Stimulated activated CD4-positive, alpha-beta T cell treated with anti-CD3 and anti-CD28 coated beads, Interleukin-4, amount 100 ng/mL, for 48 hours (primary cell): ENCODE results near the gene S100A9.
"Not testable (repeated sequence)": the region's sequence is repeated elsewhere in the genome, so short reads cannot be mapped to it uniquely, and the experiment has no call there.

Experiments
- DNase-seq, 2 donors: peaks; one replicate each; pipeline ENCODE4 v3.0.0-alpha.2; 2020; ENCODE audit warnings: low read depth in 2 of 2

Gene S100A9

DNA sequence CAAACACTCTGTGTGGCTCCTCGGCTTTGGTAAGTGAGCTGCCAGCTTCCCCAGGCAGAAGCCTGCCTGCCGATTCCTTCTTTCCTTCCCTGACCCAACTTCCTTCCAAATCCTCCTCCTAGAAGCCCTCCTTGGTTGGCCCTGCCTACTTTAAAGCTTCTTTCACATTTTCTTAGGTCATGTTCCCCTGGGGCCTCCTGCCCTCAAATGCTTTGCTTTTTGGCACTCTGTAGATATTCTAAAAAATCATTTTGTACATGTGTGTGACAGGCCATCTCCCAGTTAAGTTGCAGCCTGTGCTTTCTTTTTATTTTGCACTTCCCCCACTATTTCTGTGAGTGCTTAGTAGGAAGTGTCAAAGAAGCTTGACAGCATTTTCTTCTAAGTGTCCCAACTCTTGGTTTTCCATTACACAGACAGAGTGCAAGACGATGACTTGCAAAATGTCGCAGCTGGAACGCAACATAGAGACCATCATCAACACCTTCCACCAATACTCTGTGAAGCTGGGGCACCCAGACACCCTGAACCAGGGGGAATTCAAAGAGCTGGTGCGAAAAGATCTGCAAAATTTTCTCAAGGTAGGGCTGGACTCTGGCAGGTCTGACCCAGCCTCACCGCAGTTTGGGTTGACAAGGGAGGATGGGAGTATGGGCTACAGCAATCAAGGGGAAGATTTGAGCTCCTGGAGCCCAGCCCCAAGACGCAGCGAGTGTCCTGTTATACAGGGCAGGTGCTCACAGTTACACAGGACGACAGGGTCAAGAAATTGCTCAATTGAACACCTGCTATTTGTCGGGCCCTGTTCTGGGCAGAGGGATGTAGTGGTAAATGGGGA, at the start of gene S100A9:
TSS of gene S100A9 (plus strand) at position 2 of the 838 bp plus-strand sequence. CDS start at position 432, 430 bp downstream.
- DNase-seq, result no peak

DNA sequence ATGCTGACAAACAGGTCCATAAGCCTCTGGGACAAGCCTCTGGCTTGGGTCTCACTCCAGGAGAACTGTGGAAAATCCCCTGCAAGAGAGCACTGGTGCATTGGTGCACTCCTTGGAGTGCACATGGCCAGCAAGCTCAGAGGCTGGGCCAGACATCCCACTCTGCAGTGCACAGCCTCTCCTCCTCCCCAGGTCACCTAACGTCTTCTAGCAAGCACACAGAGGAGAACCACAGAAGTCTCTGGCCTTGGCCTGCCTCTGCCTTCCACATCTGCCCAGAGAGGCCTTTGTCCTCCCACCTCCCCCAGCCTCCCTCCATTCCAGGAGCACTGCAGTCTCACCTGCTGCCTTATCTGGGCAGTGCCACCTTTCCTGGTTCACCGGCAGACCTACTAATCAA, 49.1 kb upstream of the S100A9 start:
- DNase-seq, result no peak

DNA sequence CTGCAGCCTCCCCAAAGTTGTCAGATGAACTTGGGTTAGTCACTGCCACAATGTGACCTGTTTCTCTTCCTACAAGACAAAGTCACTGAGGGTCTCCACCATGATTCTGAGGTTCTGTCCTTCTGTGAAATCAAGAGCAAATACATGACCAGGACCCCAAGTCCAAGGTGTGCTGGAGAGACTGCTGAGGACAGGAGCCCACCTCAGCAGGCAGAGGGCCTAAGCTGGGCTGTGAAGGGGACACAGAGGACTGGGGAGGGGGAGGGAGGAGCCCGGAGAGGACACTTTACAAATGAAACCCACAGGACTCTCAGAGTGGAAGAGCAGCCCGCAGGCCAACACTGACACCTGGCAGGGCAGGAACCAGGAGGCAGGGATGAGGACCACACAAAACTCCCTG, 48.2 kb upstream of the S100A9 start:
- DNase-seq, result no peak

DNA sequence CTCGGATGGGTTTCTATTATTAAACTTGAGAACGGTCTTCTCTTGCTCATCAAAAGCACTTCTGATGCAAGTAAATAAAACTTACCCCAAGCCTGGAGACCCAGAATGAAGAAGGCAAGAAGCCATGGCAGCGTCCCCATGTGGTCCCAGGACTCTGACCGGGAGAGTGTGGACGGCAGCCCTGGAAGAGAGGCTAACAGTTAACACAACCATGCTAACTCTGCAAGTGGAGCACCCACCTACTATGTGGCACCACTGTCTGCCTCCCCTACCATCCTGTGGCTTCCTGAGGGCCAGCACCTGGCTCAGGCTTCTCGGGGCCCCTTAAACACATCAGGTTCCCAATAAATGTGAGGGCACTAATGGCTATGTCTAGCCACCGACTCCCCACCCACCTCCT, 47.1 kb upstream of the S100A9 start:
- DNase-seq, result no peak

DNA sequence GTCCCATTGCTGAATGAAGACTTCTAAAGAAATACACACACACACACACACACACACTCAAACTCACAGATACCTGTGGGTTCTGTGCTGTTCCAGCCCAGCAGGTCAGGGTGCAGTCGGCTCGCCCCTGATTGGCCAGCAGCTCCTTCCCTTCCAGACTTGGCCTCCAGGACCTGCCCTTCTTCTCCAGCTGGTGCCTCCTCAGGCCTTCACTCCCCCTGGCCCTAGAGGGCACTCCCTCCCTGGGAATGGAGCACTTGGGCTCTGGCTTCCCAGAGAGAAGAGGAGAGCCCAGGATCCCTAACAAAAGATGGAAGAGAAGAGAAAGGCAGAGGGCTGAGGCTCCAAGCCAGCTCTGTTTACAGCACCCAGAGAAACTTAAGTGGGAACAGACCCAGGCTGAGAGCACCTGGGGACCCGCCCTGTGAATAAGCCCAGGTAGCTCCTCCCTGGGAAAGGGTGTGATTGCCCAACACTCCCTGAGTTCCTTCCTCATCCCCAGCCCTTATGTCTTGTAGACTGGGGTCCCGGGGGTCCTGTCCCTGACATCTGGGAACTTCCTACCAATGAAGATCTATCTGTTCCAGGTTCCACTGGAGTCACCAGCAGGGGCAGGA, 45.0 kb upstream of the S100A9 start, which contains the start of gene PGLYRP3:
TSS of gene PGLYRP3 (minus strand) at position 383 of the 617 bp plus-strand sequence. CDS start 2,287 bp downstream, outside the sequence.
- no peak for DNase-seq

DNA sequence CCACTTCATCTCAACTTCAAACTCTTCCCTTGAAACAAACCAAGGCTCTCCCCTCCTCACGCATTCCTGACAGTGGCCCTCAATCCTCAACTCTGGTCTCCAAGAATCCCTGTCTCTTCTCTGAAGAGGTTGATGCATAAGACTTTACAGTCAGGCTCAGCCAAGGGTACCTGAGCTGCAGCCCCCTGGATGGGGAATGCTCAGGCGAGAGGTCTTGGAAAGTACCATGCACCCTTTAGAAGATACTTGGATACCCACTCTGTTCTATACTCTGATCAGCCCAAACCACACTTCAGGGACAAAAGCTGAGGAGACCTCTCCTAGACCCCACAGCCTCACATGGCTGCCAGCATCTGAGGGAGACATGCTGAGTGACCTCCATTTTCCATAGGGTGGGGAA, 44.4 kb upstream of the S100A9 start:
- no peak for DNase-seq

DNA sequence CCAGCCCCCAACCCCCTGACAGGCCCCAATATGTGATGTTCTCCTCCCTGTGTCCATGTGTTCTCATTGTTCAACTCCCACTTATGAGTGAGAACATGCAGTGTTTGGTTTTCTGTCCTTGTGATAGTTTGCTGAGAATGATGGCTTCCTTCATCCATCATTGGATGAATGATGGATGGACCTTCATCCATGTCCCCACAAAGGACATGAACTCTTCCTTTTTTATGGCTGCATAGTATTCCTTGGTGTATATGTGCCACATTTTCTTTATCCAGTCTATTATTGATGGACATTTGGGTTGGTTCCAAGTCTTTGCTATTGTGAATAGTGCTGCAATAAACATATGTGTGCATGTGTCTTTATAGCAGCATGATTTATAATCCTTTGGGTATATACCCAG, 43.3 kb upstream of the S100A9 start:
- DNase-seq, result not testable (repeated sequence)

DNA sequence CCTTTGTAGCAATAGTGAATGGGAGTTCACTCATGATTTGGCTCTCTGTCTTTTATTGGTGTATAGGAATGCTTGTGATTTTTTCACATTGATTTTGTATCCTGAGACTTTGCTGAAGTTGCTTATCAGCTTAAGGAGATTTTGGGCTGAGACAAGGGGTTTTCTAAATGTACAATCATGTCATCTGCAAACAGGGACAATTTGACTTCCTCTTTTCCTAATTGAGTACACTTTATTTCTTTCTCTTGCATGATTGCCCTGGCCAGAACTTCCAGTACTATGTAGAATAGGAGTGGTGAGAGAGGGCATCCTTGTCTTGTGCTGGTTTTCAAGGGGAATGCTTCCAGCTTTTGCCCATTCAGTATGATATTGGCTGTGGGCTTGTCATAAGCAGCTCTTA, 41.6 kb upstream of the S100A9 start:
- not testable (repeated sequence) for DNase-seq

DNA sequence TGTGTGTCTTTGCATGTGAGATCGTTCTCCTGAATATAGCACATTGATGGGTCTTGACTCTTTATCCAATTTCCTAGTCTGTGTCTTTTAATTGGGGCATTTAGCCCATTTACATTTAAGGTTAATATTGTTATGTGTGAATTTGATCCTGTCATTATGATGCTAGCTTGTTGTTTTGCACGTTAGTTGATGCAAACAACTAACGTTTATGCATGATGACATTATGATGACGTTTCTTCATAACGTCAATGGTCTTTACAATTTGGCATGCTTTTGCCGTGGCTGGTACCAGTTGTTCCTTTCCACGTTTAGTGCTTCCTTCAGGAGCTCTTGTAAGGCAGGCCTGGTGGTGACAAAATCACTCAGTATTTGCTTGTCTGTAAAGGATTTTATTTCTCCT, 39.5 kb upstream of the S100A9 start:
- DNase-seq, result not testable (repeated sequence)

DNA sequence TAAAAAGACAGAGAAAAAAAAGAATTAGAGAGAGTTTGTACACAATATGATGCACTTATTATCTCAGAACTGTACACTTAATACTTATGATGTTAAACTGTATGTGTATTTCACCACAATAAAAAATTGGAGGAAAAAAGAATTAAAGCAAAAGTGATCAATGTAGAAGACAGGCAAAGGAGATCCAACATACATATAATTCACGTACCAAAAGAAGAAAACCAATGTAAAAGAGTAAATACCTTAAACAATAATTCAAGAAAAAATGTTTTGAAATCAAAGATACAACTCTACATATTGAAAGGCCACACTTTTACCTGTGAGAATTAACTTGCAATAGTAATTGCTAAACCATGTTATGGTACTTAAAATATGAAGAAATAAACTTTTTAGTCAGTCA, 35.1 kb upstream of the S100A9 start:
- no peak for DNase-seq

DNA sequence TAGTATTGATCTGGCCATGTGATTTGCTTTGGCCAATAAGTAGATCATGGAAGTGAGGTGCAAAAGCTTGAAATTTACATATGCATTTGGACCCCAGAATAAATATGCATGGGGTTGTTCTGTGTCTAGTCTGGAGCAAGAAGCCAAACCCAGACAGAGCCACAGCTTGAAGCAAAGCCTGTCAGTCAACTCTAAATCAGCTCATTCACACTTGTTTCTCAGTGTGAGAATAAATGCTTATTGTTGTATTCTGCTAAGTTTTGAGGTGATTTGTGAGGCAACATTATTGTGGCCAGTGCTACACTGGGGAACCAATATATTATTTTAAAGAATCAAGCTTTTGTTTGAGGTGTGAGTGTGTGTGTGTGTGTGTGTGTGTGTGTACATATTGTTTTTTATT, 32.7 kb upstream of the S100A9 start:
- no peak for DNase-seq

DNA sequence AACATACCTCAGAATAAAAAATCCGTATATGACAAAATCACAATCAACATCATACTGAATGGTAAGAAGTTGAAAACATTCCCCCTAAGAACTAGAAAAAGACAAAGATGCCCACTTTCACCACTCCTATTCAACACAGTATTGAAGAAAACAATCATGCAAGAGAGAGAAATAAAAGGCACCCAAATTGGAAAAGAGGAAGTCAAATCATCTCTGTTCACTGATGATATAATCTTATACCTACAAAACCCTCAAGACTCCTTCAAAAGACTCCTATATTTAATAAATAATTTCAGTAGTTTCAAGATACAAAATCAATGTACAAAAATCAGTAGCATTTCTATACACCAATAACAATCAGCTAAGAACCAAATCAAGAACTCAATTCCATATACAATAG, 23.8 kb upstream of the S100A9 start:
- no peak for DNase-seq

DNA sequence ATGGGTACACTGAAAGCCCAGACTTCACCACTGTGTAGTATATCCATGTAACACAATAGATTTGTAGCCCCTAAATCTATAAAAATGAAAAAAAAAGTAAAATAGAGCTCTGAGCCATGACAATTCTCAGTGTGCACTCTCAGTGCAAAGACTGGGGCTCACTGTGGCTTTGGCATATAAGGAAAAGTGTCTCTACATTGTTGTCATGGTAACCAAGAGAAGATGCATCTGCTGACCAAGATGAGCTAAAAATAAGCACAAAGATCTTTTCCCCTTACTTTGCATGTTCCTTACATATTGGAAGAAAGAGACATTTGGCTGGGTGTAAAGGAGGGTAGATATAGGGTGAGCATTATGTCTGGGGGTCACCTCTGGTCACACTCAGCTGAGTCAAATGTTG, 21.0 kb upstream of the S100A9 start:
- no peak for DNase-seq

DNA sequence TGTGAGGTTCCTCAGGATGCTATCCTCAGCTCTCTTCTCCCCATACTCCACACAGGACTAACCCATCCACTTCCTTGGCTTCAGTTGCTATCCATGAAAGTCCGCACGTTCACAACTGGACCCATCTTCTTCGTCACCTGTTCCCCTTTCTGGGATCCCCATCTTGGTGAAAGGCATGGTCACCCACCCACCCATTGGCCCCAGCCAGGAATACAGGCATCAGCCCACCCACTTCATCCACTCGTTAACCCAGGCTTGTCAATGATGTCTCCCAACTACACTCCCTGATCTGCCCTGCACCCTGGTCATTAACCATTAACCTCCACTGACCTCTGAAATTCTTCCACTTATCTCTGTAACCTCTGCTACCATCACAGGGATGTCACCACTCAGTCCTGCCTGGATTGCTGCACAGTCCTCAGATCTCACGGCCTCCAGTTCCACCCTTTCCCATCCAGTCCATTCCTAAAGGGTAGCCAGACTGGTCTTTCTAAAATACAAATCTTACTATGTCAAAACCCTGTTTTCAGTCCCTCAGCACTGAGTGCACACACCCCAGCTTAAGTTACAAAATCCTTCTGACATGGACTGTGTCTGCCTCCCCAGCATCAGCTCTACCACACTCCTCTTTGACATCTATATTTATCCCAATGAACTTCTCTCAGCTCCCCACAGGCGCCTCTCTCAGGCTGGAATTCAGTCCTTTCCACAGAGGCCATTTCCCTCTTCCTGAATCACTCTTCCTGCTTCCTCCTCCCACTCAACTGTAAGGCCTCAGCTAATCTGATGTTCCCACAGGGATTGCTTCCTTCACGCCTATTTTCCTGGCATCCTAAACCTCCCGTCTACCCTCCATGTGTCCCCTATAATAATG, 19.4 kb upstream of the S100A9 start:
- DNase-seq, result no peak

DNA sequence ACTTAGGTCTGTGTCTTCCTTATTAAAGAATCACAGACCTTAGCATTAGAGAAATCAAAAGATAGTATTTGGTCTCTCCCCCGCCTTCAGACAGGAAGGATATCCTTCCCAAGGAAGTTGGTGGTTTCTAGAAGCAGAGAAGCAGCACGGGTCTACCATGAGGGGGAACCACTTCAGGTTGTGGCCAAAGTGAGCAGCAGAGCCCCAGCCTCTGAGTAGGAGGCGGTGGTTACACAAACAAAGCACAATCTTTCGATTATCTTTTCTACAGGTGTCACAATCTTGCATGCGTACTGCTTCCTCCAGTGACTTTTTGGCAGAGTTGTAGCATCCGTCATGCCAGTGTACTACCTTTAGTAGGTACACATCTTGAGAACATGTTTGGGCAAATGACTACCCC, 17.9 kb upstream of the S100A9 start:
- no peak for DNase-seq

DNA sequence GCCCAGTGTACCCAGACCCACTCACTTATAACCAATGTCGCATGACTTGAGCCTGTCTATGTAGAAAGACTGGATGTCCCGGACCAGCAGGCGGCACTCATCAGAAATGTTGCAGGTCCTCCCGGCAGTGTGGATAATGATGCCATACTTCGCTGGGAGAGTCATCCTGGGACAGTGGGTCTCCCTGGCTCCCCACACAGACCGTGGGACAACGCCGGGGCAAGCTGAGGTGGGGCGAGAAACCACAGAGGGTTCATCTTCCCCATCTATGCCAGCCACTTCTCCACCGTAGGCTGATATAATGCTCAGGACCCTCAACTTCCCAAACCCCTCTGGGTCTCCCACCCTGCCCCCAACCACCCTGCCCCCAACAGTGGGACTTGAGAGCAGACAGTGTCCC, 17.3 kb upstream of the S100A9 start:
- no peak for DNase-seq

DNA sequence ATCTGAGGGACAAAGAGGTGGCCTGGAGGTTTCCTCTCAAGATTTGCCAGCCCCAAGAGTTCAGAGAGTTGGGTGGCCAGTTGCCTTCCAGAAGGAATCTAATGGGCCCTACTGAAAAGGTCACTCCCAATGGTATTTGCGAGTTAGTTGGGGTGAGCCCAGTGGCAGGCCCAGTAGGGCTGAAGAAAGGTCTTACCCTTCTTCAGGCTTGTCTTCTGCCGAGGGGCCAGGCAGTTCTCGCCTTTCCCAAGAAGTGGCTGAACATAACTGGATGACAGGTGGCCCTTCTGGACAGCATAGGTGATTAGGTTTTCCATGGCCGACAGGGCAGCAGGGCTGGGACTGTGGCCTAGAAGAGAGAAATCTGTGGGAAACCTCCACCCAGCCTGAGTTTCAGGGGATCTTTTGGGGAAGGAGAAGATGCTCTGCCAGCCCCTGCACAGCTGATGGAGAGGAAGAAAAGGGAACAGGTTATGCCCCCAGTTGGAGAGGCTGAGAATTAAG, 16.2 kb upstream of the S100A9 start:
- no peak for DNase-seq

DNA sequence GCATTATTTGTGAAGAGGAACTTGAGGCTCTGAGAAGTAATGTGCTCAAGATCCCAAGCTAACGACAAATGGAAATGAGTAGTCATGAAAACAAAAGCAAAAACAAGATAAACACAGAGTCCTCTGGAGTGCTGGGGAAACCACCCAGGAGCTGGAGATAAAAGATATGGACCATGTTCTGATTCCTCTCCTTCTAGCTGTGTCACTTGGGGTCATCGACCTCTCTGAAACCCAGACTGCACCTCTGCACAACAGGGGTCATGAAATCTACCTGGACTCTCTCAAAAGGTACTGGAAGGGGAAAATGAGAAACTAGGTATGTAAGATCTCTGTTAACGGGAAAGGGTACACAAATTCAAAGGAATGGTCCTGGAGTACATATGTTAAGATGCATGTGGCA, 15.5 kb upstream of the S100A9 start:
- no peak for DNase-seq

DNA sequence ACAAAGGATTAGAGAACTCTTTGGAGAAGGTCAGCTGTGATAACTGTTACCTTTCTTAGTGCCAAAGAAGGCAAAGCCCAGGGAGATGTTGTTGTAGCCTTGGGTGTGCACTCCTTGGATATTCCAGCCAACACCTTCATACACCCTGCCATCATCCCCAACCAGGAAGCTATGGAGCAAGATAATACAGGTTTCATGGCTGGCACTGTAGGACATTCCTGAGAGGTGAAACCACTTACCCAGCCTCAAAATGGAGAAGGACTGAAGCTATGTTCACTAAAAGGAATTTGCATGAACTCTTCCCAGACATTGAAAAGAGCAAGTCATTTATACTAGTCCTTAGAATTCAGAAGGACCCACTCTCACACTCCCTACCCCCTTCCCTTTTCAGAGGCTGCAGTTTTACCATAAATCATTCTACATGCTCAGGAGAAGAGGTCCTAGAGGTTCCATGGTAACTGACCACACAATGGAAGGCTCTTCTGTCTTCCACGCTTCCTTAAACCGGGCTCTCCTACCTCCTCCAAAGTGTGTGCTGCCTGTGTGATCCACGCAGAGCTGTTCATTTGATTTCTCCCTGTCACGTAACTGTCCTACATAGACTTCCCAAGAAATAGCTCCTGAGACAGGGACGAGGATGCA, 14.5 kb upstream of the S100A9 start:
- DNase-seq, result no peak

DNA sequence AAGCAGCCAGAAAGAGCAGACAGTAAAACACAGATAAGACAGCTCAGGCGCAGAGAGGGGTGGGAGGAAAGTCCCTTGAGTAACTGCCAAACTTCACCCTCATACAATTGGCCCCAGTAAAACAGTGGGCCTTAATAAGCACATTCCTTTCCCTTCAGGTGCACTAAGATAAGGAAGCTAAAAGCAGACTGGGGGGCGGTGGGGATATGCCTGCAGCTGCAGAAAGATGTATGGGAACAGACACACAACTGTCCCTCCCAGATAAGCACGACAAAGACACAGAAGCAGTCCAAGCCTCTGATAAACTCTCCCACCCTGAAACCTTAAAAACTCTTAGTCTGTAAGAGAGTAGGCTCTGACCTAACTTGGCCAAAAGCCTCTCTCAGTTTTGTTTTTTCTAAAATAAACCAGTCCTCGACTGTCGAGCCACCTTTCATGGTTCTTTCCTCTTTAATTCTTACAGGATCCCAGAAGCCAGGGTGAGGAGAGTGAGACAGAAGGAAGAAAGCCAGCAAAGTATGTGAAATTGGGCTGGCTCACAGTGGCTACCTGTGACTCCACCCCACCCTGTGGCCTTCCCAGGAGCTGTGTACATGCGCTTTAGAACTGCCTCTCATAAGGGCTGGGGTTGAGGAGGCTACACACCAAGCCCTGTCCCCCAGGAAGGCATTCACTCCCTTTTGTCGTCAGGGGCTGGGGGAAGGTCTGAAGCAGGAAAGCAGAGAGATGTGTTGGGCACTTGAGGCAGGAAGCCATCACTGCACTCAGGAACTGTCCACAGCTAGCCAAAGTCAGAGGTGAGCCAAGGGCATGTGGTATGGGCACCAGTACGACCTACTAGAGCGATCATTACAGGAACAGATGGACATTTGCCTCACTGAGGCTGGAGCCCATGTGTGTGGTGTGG, 13.6 kb upstream of the S100A9 start:
- no peak for DNase-seq

DNA sequence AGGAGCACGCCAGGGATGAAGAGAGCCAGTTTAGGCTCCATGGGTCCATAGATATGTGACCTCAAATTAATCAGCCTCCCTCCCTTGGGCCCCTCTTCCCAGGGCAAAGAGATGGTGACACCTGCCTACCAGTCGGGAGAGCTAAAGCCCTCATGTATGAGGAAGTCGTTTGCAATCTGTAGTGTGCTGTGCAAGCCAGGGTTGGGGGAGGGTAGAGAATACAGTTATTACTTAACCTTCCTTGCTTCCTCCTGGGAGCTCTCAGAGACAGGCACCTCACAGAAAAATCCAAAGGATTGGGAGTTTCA, 13.0 kb upstream of the S100A9 start:
- no peak for DNase-seq
